ENCODE results near the gene ARMH1.

Gene ARMH1

GRCh38 chr1:44670751-44671640 lies 3.5 kb upstream of the ARMH1 start:
- DNase-seq, result no peak

- DNase-seq, result no peak
These were observed 2.1 kb upstream of the ARMH1 start for GRCh38 chr1:44672254-44672955.

- no peak for DNase-seq
These were observed 1.4 kb upstream of the ARMH1 start for GRCh38 chr1:44672961-44673674.

- no peak for DNase-seq
These were observed 820 bp upstream of the ARMH1 start for GRCh38 chr1:44673675-44674112.

GRCh38 chr1:44675186-44675585 lies 672 bp downstream of the ARMH1 start:
- DNase-seq, result no peak

GRCh38 chr1:44676484-44677200 lies 2.1 kb downstream of the ARMH1 start:
- DNase-seq, result no peak

GRCh38 chr1:44677201-44677766 lies 2.8 kb downstream of the ARMH1 start:
- no peak for DNase-seq

- no peak for DNase-seq
These were observed 3.6 kb downstream of the ARMH1 start for GRCh38 chr1:44678120-44678519.

GRCh38 chr1:44678626-44679025 lies 4.1 kb downstream of the ARMH1 start:
- no peak for DNase-seq

GRCh38 chr1:44679468-44679867 lies 5.0 kb downstream of the ARMH1 start:
- no peak for DNase-seq

- DNase-seq, result no peak
These were observed 7.7 kb downstream of the ARMH1 start for GRCh38 chr1:44681905-44682882.

- no peak for DNase-seq
These were observed 8.4 kb downstream of the ARMH1 start for GRCh38 chr1:44682883-44683265.

- DNase-seq, result no peak
These were observed 10.0 kb downstream of the ARMH1 start for GRCh38 chr1:44684525-44684924.

- no peak for DNase-seq
These were observed 10.7 kb downstream of the ARMH1 start for GRCh38 chr1:44685218-44685617.

GRCh38 chr1:44685881-44686280 lies 11.4 kb downstream of the ARMH1 start:
- no peak for DNase-seq

- no peak for DNase-seq
These were observed 14.4 kb downstream of the ARMH1 start for GRCh38 chr1:44688760-44689446.

GRCh38 chr1:44689447-44689765 lies 14.9 kb downstream of the ARMH1 start:
- no peak for DNase-seq

GRCh38 chr1:44693159-44693558 lies 18.6 kb downstream of the ARMH1 start:
- DNase-seq, result no peak

GRCh38 chr1:44693900-44694299 lies 19.4 kb downstream of the ARMH1 start:
- no peak for DNase-seq

- DNase-seq, result no peak
These were observed 20.5 kb downstream of the ARMH1 start for GRCh38 chr1:44694863-44695478.

Data from right kidney (tissue), 1 donor.